DLD1 (cell line): ENCODE data around the gene THOC5.
"Not testable (repeated sequence)": the region's sequence is repeated elsewhere in the genome, so short reads cannot be mapped to it uniquely, and the experiment has no call there.

Experiments
- in situ Hi-C: cut with HindIII; loops from 2 replicates; pipeline ENCODE4 v1.10.0; 2017; ENCODE audit warnings: low sequenced_read_pairs

The THOC5 gene

DNA sequence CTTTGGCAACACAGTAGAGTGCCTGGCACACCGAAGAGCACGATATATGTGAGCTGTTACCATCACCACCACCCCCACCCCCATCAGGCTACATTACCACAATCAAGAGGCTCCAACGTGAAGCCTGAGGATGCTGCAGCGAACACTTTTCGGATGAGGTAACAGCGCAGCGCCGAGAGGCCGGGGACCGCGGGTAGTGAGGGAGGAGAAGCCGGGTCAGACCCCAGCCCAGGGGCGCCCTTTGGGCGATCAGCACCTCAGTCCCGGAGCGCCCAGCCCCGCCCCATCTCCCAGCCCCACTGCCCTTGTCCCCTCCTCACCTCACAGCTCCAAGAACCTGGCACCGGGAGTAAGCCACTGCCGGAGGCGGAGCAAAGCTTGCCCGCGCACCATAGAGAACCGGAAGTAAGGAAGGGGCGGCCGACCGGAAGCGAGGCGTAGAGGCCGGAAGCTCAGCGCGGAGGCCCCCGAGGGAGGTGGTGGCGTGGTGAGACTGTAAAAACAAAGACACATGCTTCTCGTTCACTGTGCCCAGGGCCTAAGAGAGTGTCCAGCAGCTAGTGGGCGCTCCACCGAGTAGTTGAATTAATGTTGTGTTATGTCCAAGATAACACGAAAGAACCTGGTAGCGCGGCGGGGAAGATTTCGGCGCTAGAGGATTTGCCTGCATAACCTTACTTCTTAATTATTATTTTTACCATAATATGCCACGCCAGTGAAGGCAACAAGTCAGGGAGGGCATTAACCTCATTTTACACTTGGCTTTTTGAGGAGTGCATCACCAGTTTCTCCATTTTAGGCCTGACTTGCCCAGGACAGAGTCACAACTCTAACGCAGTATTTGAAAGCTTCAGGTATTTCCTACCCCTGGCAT is at the start of gene THOC5:
THOC5 (minus strand) TSS at position 407 of the 874 bp plus-strand sequence. CDS start 4,610 bp downstream, outside the sequence.
- in situ Hi-C loops = no loop called here

DNA sequence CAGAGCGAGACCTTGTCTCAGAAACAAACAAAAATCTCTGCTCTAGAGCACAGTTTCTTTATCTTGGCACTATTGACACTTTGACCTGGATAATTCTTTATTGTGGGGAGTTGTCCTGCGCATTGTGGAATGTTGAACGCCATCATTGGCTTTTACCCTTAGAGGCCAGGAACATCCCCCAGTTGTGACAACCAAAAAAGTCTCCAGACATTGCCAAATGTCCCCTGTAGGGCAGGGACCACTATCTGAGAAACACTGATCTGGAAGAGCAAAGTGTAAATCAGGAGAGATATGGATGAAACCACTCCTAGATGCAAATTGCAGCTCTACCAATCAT is 45.1 kb upstream of the THOC5 start:
- in situ Hi-C loops = no loop called here

DNA sequence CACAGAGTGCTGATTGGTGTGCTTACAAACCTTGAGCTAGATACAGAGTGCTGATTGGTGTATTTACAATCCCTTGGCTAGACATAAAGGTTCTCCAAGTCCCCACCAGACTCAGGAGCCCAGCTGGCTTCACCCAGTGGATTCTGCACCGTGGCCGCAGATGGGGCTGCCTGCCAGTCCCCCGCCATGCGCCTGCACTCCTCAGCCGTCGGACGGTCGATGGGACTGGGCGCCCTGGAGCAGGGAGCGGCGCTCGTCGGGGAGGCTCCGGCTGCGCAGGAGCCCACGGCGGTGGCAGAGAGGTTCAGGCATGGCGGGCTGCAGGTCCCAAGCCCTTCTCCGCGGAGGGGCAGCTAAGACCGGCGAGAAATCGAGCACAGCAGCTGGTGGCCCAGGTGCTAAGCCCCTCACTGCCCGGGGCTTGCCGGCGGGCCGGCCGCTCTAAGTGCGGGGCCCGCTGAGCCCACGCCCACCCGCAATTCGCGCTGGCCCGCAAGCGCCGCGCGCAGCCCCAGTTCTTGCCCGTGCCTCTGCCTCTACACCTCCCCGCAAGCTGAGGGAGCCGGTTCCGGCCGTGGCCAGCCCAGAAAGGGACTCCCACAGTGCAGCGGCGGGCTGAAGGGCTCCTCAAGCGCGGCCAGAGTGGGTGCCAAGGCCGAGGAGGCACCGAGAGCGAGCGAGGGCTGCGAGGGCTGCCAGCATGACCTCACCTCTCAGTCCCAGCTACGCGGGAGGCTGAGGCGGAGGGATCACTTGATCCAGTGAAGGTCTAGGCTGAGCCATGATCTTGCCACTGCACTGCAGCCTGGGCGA is 44.5 kb upstream of the THOC5 start:
- in situ Hi-C loops = not testable (repeated sequence)

DNA sequence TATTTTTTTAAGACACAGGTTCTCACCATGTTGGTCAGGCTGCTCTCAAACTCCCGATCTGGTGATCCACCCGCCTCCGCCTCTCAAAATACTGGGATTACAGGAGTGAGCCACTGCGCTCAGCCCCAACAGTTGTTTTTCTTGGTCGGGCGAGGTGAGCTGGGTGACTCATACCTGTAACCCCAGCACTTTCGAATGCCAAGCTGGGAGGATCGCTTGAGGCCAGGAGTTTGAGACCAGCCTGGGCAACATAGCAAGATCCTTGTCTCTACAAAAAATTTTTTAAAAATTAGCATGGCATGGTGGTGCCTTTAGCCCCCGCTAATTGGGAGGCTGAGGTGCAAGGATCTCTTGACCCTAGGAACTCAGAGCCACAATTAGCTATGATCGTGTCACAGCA is 42.9 kb upstream of the THOC5 start:
- in situ Hi-C loops = no loop called here

DNA sequence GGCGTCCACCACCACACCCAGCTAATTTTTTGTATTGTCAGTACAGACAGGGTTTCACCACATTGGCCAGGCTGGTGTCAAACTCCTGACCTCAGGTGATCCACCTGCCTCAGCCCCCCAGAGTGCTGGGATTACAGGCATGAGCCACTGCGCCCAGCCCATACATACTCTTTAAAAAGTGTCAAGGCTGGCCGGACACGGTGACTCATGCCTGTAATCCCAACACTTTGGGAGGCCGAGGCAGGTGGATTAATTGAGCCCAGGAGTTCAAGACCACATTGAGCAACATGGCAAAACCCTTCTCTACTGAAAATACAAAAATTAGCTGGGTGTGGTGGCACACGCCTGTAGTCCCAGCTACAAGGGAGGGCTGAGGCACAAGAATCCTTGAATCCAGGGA is 40.9 kb upstream of the THOC5 start:
- in situ Hi-C loops = not testable (repeated sequence)

DNA sequence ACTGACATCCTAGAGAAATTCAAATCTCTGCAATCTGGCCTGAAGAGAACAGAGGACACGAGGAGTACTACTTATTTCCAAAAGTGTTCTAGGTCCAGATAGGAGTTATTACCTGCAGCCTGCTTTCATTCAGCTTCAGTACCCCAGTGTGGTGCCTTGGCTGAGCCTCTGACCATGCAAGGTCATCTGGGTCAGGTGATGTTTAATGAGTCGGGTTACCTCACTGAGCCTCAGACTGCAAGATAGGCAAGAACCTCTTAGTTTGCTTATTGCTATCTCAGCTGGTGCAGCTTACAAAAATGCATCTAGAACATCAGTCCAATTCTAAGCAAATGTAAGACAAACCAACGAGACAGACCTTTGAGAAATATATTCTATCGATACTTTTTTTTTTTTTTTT is 40.4 kb upstream of the THOC5 start:
- in situ Hi-C loops = no loop called here

DNA sequence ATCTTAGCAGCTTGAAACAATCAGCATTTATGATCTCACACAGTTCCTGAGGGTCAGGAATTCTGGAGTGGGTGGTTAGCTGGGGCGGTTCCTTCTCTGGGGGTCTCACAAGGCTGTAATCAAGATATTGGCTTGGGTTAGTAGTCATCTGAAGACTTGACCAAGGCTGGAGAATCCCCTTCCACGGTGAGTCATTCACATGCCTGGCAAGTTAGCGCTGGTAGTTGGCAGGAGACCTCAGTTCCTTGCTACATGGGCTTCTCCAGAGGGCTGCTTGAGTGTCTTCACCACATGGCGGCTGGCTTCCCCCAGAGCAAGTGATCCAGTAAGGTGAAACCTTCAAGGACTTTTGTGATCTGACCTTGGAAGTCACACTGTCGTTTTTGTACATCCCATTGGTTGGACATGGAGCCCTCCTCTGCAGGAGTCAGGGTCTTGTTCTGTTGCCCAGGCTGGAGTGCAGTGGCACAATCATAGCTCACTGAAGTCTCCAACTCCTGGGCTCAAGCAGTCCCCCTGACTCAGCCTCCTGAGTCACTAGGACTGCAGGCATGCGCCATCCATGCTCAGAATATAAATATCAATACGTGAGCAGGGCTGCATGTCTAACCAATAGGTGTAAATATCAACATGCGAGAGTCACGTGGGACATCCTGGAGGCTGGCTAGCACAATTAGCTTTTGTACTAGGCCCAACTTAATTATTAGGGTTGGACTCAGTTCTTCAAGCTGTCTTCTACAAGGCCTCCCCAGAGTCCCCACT is 34.6 kb upstream of the THOC5 start:
- in situ Hi-C loops = no loop called here

DNA sequence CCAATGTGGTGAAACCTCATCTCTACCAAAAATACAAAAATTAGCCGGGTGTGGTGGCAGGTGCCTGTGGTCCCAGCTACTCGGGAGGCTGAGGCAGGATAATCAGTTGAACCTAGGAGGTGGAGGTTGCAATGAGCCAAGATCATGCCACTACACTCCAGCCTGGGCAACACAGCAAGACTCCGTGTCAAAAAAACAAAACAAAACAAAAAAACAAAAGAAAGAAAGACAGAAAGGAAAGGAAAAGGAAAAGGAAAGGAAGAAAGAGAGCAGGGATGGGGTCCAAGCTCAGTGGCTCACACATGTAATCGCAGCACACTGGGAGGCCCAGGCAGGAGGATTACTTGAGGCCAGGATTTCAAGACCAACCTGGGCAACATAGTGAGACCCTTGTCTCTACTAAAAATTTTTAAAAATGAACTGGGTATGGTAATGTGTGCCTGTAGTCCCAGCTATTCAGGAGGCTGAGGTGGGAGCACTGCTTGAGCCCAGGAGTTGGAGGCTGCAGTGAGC is 32.7 kb upstream of the THOC5 start:
- in situ Hi-C loops = not testable (repeated sequence)

DNA sequence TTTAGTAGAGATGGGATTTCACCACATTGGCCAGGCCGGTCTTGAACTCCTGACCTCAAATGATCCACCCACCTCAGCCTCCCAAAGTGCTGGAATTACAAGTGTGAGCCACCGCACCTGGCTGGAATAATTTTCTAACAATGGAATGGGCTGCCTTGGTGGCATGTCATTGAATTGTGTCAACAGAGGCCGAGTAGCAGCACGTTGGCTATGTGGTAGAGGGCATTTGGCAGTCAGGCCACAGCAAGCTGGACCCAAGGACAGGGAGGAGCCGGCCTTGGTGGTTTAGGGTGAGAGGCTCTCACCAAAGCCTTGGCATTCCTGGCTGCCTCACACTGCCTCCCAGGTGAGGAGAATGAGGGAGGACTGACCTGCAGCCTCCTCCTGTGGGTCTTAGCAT is 31.4 kb upstream of the THOC5 start:
- in situ Hi-C loops = no loop called here

DNA sequence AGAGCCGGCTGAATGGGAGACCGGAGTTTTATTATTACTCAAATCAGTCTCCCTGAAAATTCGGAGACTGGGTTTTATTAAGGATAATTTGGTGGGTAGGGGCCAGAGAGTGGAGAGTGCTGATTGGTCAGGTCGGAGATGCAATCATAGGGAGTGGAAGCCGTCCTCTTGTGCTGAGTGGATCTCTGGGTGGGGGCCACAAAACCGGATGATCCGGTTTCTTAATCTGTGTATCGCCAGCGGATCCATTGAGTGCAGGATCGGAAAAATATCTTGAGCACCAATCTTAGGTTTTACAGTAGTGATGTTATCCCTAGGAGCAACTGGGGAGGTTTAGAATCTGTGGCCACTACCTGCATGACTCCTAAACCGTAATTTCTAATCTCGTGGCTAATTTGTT is 28.2 kb upstream of the THOC5 start:
- in situ Hi-C loops = no loop called here

DNA sequence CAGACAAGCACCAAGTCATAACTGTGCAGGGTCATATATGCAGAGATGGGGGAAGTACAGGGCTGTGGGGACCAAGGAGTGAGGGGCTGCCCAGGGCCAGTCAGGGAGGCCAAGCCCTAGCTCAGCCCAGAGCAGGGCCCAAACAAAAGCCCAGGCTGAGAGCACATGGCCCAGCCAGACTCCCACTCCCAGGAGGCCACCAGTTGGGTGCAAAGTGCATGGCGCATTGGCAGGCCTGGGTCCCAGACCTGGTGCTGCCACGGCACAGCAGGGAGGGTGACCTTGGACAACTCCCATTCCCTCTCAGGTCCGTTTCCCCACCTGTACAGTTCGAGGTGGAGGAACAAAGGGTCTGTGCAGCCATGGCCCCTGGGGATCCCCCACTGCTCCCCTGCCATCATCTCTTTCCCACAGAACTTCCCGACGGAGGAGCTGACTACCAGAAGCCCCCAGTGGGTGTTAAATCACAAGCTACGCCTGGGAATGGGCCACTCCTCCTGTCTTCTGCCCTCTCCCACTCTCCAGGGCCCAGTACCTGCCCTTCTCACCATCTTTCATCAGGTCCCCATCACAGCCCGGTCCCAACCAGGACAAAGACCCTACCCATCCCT is 26.7 kb upstream of the THOC5 start:
- in situ Hi-C loops = no loop called here

DNA sequence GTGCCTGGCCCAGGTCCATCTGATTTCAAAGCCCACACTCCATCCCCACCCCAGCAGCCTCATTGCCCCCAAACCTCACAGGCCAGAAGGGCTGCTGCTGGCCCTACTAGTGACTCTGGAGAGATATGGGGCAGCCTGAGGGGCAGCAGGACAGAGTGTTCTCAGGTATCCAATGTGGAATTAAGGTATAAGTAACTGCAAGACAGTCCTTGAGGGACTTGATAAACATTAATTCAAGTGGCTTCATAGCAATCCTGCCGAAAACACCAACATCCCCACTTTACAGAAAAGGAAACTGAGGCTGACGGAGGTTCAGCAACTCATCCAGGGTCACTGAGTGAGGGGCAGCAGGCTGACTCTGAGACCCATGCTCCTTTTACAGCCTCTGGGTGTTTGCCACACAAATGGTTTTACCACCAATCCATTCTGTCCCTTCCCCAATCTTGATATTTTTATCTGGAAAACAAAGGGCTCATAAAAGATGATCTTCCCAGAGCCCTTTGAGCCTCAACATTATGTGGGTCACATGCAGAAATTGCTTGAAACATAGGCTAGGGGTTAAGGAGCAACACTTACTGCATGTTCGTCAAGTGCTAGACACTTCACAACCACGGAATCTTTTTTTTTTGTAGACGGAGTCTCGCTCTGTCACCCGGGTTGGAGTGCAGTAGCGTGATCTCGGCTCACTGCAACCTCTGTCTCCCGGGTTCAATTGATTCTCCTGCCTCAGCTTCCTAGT is 25.1 kb upstream of the THOC5 start:
- in situ Hi-C loops = no loop called here

DNA sequence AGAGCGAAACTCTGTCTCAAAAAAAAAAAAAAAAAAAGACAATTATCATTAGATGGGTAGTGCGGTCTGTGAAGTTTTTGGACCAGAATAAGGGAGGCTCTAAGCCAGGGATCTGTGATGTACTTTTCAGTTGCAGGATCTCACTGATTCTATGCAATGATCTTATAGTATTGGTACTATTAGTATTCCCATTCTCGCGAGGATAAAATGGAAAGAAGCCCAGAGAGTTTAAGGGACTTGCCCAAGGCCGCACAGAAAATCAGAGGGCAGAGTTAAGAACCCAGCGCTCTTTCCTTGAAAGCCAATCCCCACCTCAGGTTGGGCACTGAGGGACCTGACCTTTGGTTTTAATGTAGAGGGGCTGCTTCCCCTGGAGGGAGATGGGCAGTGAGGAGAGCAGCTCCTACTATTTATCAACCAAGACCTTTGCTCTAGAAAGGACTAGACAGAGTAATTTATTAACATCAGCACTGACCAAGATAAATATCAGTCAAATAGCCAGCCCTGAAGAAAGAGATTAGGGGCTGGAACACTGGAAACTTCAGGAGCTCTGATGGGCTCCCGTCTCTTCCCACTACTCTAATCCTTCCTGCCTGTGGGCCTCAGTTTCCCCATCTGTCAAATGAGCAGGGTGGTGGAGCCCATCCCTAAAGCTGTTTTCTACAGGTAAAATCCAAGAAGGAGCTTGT is 21.3 kb upstream of the THOC5 start:
- in situ Hi-C loops = no loop called here

DNA sequence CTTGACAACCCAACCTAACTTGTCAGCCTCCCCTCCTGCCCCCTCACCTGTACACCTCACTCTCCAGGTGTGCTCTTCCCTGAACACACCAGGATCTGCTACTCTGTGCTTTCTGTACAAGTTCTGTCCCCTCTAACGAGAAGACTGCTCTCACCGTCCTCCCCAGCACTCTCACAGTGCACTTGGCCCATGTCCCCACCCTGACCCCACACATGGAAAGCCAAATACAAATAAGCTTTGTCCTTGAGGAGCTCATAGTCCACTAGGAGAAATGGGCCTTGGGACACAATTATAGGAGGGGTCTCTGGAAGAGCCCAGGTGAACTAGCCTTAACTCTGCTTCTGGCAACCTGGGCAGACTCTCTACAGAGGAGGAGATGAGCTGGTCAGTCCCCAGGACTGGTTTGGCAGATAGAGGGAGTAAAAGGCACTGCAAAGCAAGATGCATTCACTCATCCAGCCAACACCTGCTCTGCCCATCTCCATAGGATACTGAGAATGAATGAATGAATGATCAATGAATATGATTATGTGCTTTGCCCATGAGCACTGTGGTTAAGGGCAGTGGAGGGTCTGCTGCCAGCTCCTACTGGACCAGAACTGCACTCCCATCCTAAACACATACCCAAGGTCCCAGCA is 17.5 kb upstream of the THOC5 start:
- in situ Hi-C loops = no loop called here

DNA sequence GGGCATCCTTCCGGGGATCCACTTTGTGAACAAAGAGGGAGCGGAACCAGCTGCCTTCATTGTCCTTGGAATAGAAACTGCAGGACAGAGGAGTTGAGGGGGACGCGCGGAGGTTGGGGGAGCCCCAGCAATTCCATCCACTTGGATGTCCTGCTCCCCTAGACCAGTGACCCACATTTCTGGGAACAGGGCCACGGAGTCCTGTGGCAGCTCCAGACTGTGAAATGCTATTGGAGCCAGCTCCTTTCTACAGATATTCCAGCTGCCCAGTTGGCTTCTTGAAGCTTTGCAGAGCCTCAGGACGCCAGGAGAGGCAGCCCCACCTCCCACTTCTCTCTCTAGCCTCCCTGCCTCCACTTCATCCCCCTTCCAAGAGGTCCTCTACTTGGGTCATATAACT is 16.9 kb upstream of the THOC5 start:
- in situ Hi-C loops = no loop called here

DNA sequence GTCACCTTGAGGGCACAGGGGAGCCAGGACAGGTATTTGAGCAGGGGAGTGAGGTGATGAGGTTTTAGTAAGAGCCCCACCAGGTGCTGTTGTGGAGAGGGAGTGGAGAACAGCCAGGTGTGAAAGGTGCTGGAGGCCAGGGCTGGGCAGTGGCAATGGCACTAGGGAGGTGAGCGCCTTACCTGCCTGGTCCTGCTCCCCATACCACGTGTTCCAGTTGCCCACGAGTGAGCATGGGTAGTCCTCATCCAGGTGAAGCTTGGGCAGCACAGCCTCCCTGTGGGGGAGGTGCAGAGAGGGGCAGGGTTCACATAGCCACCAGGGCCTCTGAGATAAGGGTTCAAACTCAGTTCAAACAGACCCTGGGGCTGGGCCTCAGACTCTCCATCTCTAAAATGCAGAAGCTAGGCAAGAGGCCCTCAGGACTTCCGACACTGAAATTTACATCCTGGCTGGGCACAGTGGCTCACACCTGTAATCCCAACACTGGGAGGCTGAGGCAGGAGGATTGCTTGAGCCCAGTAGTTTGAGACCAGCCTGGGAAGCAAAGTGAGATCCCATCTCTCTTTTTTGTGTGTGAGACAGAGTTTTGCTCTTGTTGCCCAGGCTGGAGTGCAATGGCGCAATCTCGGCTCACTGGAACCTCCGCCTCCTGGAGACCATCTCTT is 15.6 kb upstream of the THOC5 start:
- in situ Hi-C loops = no loop called here

DNA sequence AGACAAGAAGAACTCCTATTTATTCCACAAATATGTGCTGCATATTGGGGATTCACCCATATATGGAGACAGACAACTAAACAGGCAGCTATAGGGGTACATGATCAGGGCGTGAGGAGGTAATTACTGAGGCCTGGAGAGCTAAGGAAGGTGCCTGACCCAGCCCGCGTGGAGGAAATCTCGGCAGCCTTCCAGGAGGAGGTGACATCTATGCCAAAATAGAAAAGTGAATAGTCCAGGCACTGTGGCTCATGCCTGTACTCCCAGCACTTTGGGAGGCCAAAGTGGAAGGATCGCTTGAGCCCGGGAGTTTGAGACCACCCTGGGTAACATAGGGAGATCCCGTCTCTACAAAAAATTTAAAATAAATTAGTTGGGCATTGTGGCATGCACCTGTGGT is 13.8 kb upstream of the THOC5 start:
- in situ Hi-C loops = no loop called here

DNA sequence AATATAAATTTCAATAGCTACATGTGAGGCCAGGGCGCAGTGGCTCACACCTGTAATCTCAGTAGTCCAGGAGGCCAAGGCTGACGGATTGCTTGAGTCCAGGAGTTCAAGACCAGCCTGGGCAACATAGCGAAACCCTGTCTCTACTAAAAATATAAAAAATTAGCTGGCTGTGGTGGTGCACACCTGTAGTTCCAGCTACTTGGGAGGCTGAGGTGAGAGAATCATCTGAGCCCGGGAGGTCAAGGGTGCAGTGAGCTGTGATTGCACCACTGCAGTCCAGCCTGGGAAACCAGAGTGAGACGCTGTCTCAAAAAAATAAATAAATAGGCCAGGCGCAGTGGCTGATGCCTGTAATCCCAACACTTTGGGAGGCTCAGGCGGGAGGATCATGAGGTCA is 13.0 kb upstream of the THOC5 start:
- in situ Hi-C loops = not testable (repeated sequence)
